ENCODE measurements around the gene XRCC5.

The XRCC5 gene

GRCh38 chr2:216114382-216114713 lies 5.2 kb downstream of the XRCC5 start:
- H3K27ac ChIP-seq: peak overlapping the region; percentile 97

DNA sequence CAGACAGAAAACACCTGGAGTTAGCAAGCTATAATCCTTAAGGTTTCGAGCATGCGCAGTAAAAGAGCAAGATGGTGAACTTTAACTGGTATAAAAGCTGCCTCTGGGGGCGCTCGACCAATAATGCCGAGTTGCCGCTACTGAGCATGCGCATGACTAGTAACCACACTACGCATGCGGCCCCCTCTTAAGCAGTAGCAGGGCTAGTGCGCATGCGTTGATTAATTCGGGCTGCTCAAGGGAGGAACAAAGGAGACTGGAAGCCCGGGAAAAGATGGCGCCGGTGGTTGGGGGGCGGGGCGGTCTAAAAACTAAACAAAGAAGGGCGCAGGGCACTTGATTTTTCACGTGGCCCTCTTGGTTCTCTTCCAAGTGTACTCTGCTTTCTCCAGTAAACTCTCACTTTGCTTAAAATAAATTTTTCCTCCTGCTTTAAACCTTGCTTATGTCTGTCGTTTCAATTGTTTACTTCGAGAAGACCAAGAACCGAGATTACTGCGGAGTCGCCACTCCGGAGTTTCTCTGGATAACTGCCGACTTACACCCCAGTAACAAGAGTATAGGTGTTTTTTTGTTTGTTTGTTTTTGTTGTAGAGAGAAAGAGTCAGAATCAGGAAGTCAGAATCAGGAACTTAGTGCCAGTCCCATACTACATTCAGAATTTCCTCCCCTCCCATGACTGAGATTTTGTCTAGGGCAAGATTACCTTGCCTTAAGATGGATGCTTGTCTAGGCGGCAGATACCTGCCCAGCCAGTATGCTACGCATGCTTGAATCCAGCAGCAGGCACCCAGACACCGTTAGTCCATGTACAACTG lies 5.8 kb downstream of the XRCC5 start:
- TF ChIP-seq, protein P1, sequence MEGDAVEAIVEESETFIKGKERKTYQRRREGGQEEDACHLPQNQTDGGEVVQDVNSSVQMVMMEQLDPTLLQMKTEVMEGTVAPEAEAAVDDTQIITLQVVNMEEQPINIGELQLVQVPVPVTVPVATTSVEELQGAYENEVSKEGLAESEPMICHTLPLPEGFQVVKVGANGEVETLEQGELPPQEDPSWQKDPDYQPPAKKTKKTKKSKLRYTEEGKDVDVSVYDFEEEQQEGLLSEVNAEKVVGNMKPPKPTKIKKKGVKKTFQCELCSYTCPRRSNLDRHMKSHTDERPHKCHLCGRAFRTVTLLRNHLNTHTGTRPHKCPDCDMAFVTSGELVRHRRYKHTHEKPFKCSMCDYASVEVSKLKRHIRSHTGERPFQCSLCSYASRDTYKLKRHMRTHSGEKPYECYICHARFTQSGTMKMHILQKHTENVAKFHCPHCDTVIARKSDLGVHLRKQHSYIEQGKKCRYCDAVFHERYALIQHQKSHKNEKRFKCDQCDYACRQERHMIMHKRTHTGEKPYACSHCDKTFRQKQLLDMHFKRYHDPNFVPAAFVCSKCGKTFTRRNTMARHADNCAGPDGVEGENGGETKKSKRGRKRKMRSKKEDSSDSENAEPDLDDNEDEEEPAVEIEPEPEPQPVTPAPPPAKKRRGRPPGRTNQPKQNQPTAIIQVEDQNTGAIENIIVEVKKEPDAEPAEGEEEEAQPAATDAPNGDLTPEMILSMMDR (conservative IDR thresholded peaks at IDR 0.05): peak; percentile 93
- H3K27ac ChIP-seq: peak overlapping the region; percentile 97

More at GRCh38 chr2:216114382-216114713, 5.2 kb downstream of the XRCC5 start:
- TF ChIP-seq, protein P1 (conservative IDR thresholded peaks at IDR 0.05): no peak

GRCh38 chr2:216116418-216116817 lies 7.3 kb downstream of the XRCC5 start:
- H3K27ac ChIP-seq: no peak overlapping the region; the same call in 1 of the 2 replicates
- TF ChIP-seq, protein P1 (conservative IDR thresholded peaks at IDR 0.05): no peak

GRCh38 chr2:216117561-216118340 lies 8.6 kb downstream of the XRCC5 start:
- TF ChIP-seq, protein P1 (conservative IDR thresholded peaks at IDR 0.05): no peak
- H3K27ac ChIP-seq: peak overlapping the region; percentile 9; the same call in 1 of the 2 replicates

GRCh38 chr2:216118474-216118873 lies 9.3 kb downstream of the XRCC5 start:
- H3K27ac ChIP-seq: peak overlapping the region; percentile 9; the same call in 1 of the 2 replicates
- TF ChIP-seq, protein P1 (conservative IDR thresholded peaks at IDR 0.05): no peak

DNA sequence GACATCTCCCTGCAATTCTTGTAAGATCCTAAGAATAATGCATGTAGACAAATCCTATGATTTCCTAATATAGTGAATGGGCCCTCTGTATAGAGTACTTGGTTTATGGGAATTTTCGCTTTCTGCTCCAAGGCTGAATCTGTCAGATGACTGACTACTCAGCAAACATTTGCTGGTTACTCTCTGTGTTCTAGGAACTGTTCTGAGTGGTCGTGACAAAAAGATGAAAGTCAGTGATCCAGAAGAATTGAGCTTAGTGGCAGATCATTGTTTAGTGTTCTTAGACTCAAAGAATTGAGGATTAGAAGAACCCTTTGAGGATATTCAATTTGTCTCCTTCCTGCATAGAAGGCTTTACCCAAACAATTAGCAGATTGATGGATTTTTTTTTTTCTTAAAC lies 10.0 kb downstream of the XRCC5 start:
- TF ChIP-seq, protein P1 (conservative IDR thresholded peaks at IDR 0.05): no peak
- no peak overlapping the region for H3K27ac ChIP-seq

GRCh38 chr2:216119986-216120385 lies 10.8 kb downstream of the XRCC5 start:
- TF ChIP-seq, protein P1 (conservative IDR thresholded peaks at IDR 0.05): no peak
- no peak overlapping the region; the same call in 1 of the 2 replicates for H3K27ac ChIP-seq
